Transverse colon (tissue), 4 donors: ENCODE measurements around the gene XYLT2. TPM values are rescaled to one million over a fixed set of nuclear protein-coding genes. Genes with fewer than 3 reads are reported as not detected.

Source experiments
- DNase-seq: peaks from one replicate; pipeline ENCODE4 v3.0.0-alpha.2; 2019
- H3K27ac ChIP-seq, 4 donors: fragments of 200-600 bp; sonication (generic); 2 replicates each; pipeline ENCODE4 v1.5.1; 2016 to 2018; ENCODE audit warnings: inconsistent platforms in 4 of 4
- H3K27me3 ChIP-seq: fragments of 200-600 bp; sonication (generic); 2 replicates; pipeline ENCODE4 v1.5.1; 2017; ENCODE audit warnings: inconsistent platforms
- H3K36me3 ChIP-seq, 4 donors: fragments of 200-600 bp; sonication (generic); 2 replicates each; pipeline ENCODE4 v1.5.1; 2017 to 2019; ENCODE audit warnings: inconsistent platforms in 4 of 4
- H3K4me1 ChIP-seq, 4 donors: fragments of 200-600 bp; sonication (generic); 2 replicates each; pipeline ENCODE4 v1.5.1; 2017 to 2020; ENCODE audit warnings: inconsistent platforms in 4 of 4
- H3K4me3 ChIP-seq, 4 donors: fragments of 200-600 bp; sonication (generic); 1 replicate in 1 of 4; 2 replicates in 3 of 4; pipeline versions ENCODE4 v1.5.1 to v1.6.1; 2017 to 2019; ENCODE audit warnings: inconsistent platforms in 4 of 4
- H3K9me3 ChIP-seq, 2 donors: fragments of 200-600 bp; sonication (generic); 2 replicates each; pipeline ENCODE4 v1.5.1; 2017 to 2019; ENCODE audit warnings: inconsistent platforms in 2 of 2
- EP300 ChIP-seq: sonication (generic); formaldehyde crosslinking; IDR thresholded peaks from one replicate; pipeline ENCODE4 v1.6.1; 2017; ENCODE audit warnings: antibody characterized with exemption, low read depth
- POLR2A ChIP-seq: fragments of 450-650 bp; IDR thresholded peaks from one replicate; pipeline ENCODE4 v1.6.1; 2016; ENCODE audit warnings: antibody characterized with exemption, mild to moderate bottlenecking, moderate library complexity
- POLR2AphosphoS5 ChIP-seq, 3 donors: sonication (generic); formaldehyde crosslinking; IDR thresholded peaks; one replicate each; pipeline ENCODE4 v1.6.1; 2016; ENCODE audit warnings: antibody characterized with exemption in 3 of 3
- WGBS, 2 donors: methylation state at CpG; one replicate each; pipeline ENCODE4 v1.1.5; 2018; ENCODE audit warnings: low coverage in 1 of 2; 5-methylcytosine and 5-hydroxymethylcytosine counted together
- in situ Hi-C, 4 donors: fragments of 200-750 bp; cut with MboI; loops; one replicate each; pipeline versions ENCODE4 v1.15.0 to v1.15.1; 2017; ENCODE audit warnings: low sequenced_read_pairs in 3 of 4, low pct_ligation_motif_present in 1 of 4, low pct_unique_long_range_greater_than_20kb in 1 of 4
- intact Hi-C: fragments of 100-400 bp; cut with DNase I; formaldehyde crosslinking; loops from one replicate; pipeline ENCODE4 v1.15.1; 2023; ENCODE audit warnings: low total_unique reads
- total RNA-seq, 4 donors: library from RNA; depleted of rRNA; stranded (reverse); fragments of >200 nt; gene quantifications; one replicate each; pipeline ENCODE4 v1.1.0, GENCODE V29; 2016
- TF ChIP-seq, protein P1 (sequence below), 5 experiments: fragments of 200-600 bp in 3 of 5; fragments of 450-650 bp in 2 of 5; sonication (generic) in 3 of 5; IDR thresholded peaks; 1 replicate in 2 of 5; 2 replicates in 3 of 5; pipeline ENCODE4 v1.5.1; 2016 to 2017; ENCODE audit warnings: antibody characterized with exemption in 5 of 5, inconsistent platforms in 3 of 5, mild to moderate bottlenecking in 2 of 5, moderate library complexity in 1 of 5

Gene XYLT2
- total RNA-seq, 4 donors from 2014 or later = 21.3 to 27.3 (median 22.0) TPM

- in situ Hi-C loops (no loop called here), intact Hi-C loops (no loop called here)
- DNase-seq = no peak
- Histone ChIP-seq H3K27me3 (no peaks in the 10 kb centered on the region), H3K4me3 (no peak overlapping the region), H3K27ac (no peak overlapping the region), H3K36me3 (peaks cover 0 to 57% (median 30%) of the 10 kb centered on the region in 4 donors), H3K4me1 (no peaks in the 10 kb centered on the region), H3K9me3 (no peaks in the 10 kb centered on the region)
- TF ChIP-seq POLR2AphosphoS5 (IDR thresholded peaks at IDR 0.05) (no peak), EP300 (no peak), POLR2A (no peak)
- TF ChIP-seq, protein P1, sequence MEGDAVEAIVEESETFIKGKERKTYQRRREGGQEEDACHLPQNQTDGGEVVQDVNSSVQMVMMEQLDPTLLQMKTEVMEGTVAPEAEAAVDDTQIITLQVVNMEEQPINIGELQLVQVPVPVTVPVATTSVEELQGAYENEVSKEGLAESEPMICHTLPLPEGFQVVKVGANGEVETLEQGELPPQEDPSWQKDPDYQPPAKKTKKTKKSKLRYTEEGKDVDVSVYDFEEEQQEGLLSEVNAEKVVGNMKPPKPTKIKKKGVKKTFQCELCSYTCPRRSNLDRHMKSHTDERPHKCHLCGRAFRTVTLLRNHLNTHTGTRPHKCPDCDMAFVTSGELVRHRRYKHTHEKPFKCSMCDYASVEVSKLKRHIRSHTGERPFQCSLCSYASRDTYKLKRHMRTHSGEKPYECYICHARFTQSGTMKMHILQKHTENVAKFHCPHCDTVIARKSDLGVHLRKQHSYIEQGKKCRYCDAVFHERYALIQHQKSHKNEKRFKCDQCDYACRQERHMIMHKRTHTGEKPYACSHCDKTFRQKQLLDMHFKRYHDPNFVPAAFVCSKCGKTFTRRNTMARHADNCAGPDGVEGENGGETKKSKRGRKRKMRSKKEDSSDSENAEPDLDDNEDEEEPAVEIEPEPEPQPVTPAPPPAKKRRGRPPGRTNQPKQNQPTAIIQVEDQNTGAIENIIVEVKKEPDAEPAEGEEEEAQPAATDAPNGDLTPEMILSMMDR (IDR thresholded peaks at IDR 0.05) = no peak
- 41 to 60% methylated on average over 3 of the region's 3 CpGs for WGBS, 2 donors
Measured at GRCh38 chr17:50381920-50382319, 36.0 kb downstream of the XYLT2 start.

DNA sequence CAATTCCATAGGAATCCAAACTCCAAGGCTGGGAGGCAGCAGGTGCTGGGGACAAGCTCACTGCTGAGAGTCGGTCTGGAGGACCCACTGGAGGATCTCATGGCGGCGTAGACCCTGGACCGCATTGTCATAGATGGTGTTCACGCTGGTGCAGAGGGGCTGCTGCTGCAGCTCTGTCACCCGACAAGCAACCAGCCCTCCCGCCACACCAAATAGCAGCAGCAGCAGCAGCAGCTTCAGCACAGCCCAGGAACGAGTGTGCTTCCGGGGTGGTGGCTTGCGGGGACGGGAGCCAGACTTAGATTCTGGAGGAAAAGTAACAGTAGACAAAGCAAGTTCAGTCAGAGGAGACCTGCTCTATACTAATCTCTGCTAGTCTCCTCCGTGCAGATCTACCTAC lies 37.0 kb downstream of the XYLT2 start:
- no peaks in the 10 kb centered on the region for H3K4me1 ChIP-seq
- H3K27me3 ChIP-seq = no peaks in the 10 kb centered on the region
- DNase-seq = no peak
- H3K9me3 ChIP-seq = no peaks in the 10 kb centered on the region
- WGBS, 2 donors = 92 to 100% methylated on average over 1 to 12 of the region's 12 CpGs
- TF ChIP-seq, protein P1 (IDR thresholded peaks at IDR 0.05) = no peak
- TF ChIP-seq POLR2A (no peak), POLR2AphosphoS5 (IDR thresholded peaks at IDR 0.05) (no peak), EP300 (no peak)
- H3K36me3 ChIP-seq = peaks cover 0 to 67% (median 35%) of the 10 kb centered on the region in 4 donors
- H3K27ac ChIP-seq = no peak overlapping the region
- in situ Hi-C loops (no loop called here), intact Hi-C loops (no loop called here)
- no peak overlapping the region for H3K4me3 ChIP-seq

GRCh38 chr17:50386510-50386909 lies 40.6 kb downstream of the XYLT2 start:
- Histone ChIP-seq H3K36me3 (peaks cover 0 to 83% (median 43%) of the 10 kb centered on the region in 4 donors), H3K27ac (no peak overlapping the region), H3K4me1 (no peaks in the 10 kb centered on the region), H3K4me3 (no peak overlapping the region), H3K9me3 (no peaks in the 10 kb centered on the region), H3K27me3 (no peaks in the 10 kb centered on the region)
- intact Hi-C loops = no loop called here
- no peak for TF ChIP-seq POLR2A
- TF ChIP-seq EP300 = no peak
- no peak for TF ChIP-seq POLR2AphosphoS5 (IDR thresholded peaks at IDR 0.05)
- TF ChIP-seq, protein P1 (IDR thresholded peaks at IDR 0.05) = no peak
- in situ Hi-C loops = no loop called here
- WGBS, 2 donors = 61 to 82% methylated on average over 3 of the region's 3 CpGs
- no peak for DNase-seq

GRCh38 chr17:50388728-50389127 lies 42.8 kb downstream of the XYLT2 start:
- Histone ChIP-seq H3K9me3 (no peaks in the 10 kb centered on the region), H3K4me3 (no peak overlapping the region), H3K4me1 (no peaks in the 10 kb centered on the region), H3K27ac (no peak overlapping the region), H3K27me3 (no peaks in the 10 kb centered on the region), H3K36me3 (peaks cover 0 to 76% (median 37%) of the 10 kb centered on the region in 4 donors)
- in situ Hi-C loops = no loop called here
- TF ChIP-seq POLR2A = no peak
- no peak for TF ChIP-seq EP300
- TF ChIP-seq, protein P1 (IDR thresholded peaks at IDR 0.05) = no peak
- no peak for TF ChIP-seq POLR2AphosphoS5 (IDR thresholded peaks at IDR 0.05)
- DNase-seq = no peak
- WGBS, 2 donors = 92% methylated on average over 3 of the region's 3 CpGs; no CpG with 5 or more reads in 1 of the 2 donors
- intact Hi-C loops = no loop called here
